Endothelial cell of umbilical vein (primary cell): Measurements from ENCODE around the gene KLF3. TPM values are rescaled to one million over a fixed set of nuclear protein-coding genes. Genes with fewer than 3 reads are reported as not detected.

ENCODE experiments used
- BruUV-seq: library from RNA; stranded (reverse); fragments of 400-500 nt; replicated peaks from 2 replicates; lab custom pipeline; 2021; lab: Mats Ljungman, UMichigan
- CTCF ChIA-PET: fragments of 300-600, 350-600 bp; sonication (Branson Sonifier 250); formaldehyde crosslinking; loops from one replicate; lab custom pipeline; 2021; ENCODE audit warnings: antibody characterized with exemption, inconsistent platforms; lab: Charles Lee
- POLR2A ChIA-PET: fragments of 300-600, 350-600 bp; sonication (Branson Sonifier 250); formaldehyde crosslinking; loops from one replicate; lab custom pipeline; 2021; ENCODE audit warnings: antibody characterized with exemption, inconsistent platforms; lab: Charles Lee
- DNase-seq: peaks from one replicate; pipeline ENCODE4 v3.0.0-alpha.2; 2011; ENCODE audit warnings: low read depth, low spot score
- FAIRE-seq: peaks from 2 replicates; lab custom pipeline; 2011; peaks lifted over from hg19 to GRCh38; lab: Jason Lieb, UNC
- H2AFZ ChIP-seq: 2 replicates; pipeline ENCODE4 v1.6.0; 2012; ENCODE audit warnings: low read depth, low read length, control low read depth, inconsistent platforms
- H3K27ac ChIP-seq: 2 replicates; pipeline ENCODE4 v1.5.1; 2011; ENCODE audit warnings: low read depth, mild to moderate bottlenecking, control low read depth, low read length, moderate library complexity; ENCODE audit not compliant: insufficient read depth
- H3K27me3 ChIP-seq, 2 experiments: 2 replicates each; pipeline versions ENCODE4 v1.6.0 to v1.6.1; 2011; ENCODE audit warnings: low read length in 2 of 2, mixed read lengths in 1 of 2; ENCODE audit not compliant: control insufficient read depth in 2 of 2, insufficient read depth in 2 of 2
- H3K36me3 ChIP-seq, 2 experiments: 2 replicates in 1 of 2; 3 replicates in 1 of 2; pipeline ENCODE4 v1.5.1; 2011; ENCODE audit warnings: low read length in 2 of 2, mild to moderate bottlenecking in 1 of 2, moderate library complexity in 1 of 2; ENCODE audit not compliant: control insufficient read depth in 2 of 2, insufficient read depth in 2 of 2; ENCODE audit errors: extremely low read depth in 1 of 2
- H3K4me1 ChIP-seq: 3 replicates; pipeline ENCODE4 v1.5.1; 2011; ENCODE audit warnings: mild to moderate bottlenecking, low read length; ENCODE audit not compliant: control insufficient read depth, insufficient read depth; ENCODE audit errors: extremely low read depth
- H3K4me2 ChIP-seq: 2 replicates; pipeline ENCODE4 v1.6.1; 2011; ENCODE audit warnings: low read length, control low read depth, mixed read lengths; ENCODE audit not compliant: insufficient read depth
- H3K4me3 ChIP-seq, 3 experiments: fragments of 200-600 bp in 1 of 3; sonication (generic), shearing (Covaris generic) in 1 of 3; replicated peaks in 1 of 3; 2 replicates each; pipeline ENCODE4 v1.5.1; 2011 to 2016; ENCODE audit warnings: control low read depth in 3 of 3, low read length in 3 of 3, mild to moderate bottlenecking in 2 of 3, inconsistent platforms in 1 of 3, low read depth in 1 of 3, moderate library complexity in 1 of 3; ENCODE audit not compliant: insufficient read depth in 1 of 3
- H3K79me2 ChIP-seq: 2 replicates; pipeline ENCODE4 v1.6.0; 2012; ENCODE audit warnings: low read length, inconsistent platforms; ENCODE audit not compliant: control insufficient read depth, insufficient read depth
- H3K9ac ChIP-seq: replicated peaks from 2 replicates; pipeline ENCODE3; 2011; ENCODE audit warnings: low read length, control low read depth; ENCODE audit not compliant: insufficient read depth; ENCODE audit errors: extremely low read depth
- H3K9me1 ChIP-seq: replicated peaks from 3 replicates; pipeline ENCODE4 v1.6.0; 2011; ENCODE audit warnings: mild to moderate bottlenecking, low read length; ENCODE audit not compliant: control insufficient read depth, insufficient read depth; ENCODE audit errors: extremely low read depth
- H3K9me3 ChIP-seq: replicated peaks from 2 replicates; pipeline ENCODE4 v1.5.1; 2012; ENCODE audit warnings: low read length, inconsistent platforms; ENCODE audit not compliant: control insufficient read depth, insufficient read depth
- H4K20me1 ChIP-seq: replicated peaks from 2 replicates; pipeline ENCODE3; 2011; ENCODE audit warnings: mild to moderate bottlenecking, low read length; ENCODE audit not compliant: control insufficient read depth, insufficient read depth; ENCODE audit errors: extremely low read depth
- CTCF ChIP-seq, 2 donors: IDR thresholded peaks; 1 replicate in 1 of 2; 2 replicates in 1 of 2; pipeline ENCODE4 v1.5.1; 2011; ENCODE audit warnings: low read length in 2 of 2, mild to moderate bottlenecking in 2 of 2, moderate library complexity in 2 of 2, control low read depth in 1 of 2, inconsistent platforms in 1 of 2, low read depth in 1 of 2; ENCODE audit not compliant: insufficient read depth in 1 of 2; ENCODE audit errors: extremely low read depth in 1 of 2
- EZH2 ChIP-seq: IDR thresholded peaks from 2 replicates; pipeline ENCODE4 v1.6.1; 2012; ENCODE audit warnings: borderline replicate concordance, low read depth, mild to moderate bottlenecking, moderate library complexity, low read length, inconsistent platforms; ENCODE audit not compliant: severe bottlenecking
- FOS ChIP-seq: IDR thresholded peaks from 2 replicates; pipeline ENCODE4 v1.6.1; 2011; ENCODE audit warnings: mild to moderate bottlenecking, low read length, moderate library complexity, borderline replicate concordance; ENCODE audit not compliant: insufficient read depth
- GATA2 ChIP-seq: IDR thresholded peaks from 2 replicates; pipeline ENCODE4 v1.7.0; 2011; ENCODE audit warnings: low read depth, mild to moderate bottlenecking, moderate library complexity, mixed read lengths, low read length; ENCODE audit not compliant: insufficient read length, insufficient read depth
- JUN ChIP-seq: IDR thresholded peaks from 2 replicates; pipeline ENCODE4 v1.6.1; 2011; ENCODE audit warnings: borderline replicate concordance, low read depth; ENCODE audit not compliant: insufficient read length, insufficient read depth
- MYC ChIP-seq: IDR thresholded peaks from one replicate; pipeline ENCODE4 v1.6.1; 2011; ENCODE audit warnings: mild to moderate bottlenecking, low read depth, low read length
- POLR2A ChIP-seq: IDR thresholded peaks from 2 replicates; pipeline ENCODE4 v1.6.1; 2012; ENCODE audit warnings: low read depth, mild to moderate bottlenecking, control low read depth, low read length
- POLR2AphosphoS5 ChIP-seq: IDR thresholded peaks from 2 replicates; pipeline ENCODE4 v1.6.1; 2012; ENCODE audit warnings: low read depth, mild to moderate bottlenecking, control low read depth, low read length, moderate library complexity; ENCODE audit not compliant: insufficient read depth
- dilution Hi-C: fragments of 300-500 bp; cut with MboI; formaldehyde crosslinking; loops from one replicate; pipeline ENCODE4 v1.15.0; 2019; ENCODE audit warnings: low sequenced_read_pairs; ENCODE audit not compliant: extremely low pct_ligation_motif_present
- intact Hi-C: fragments of 100-400 bp; cut with micrococcal nuclease; formaldehyde crosslinking; loops from one replicate; pipeline ENCODE4 v1.10.0; 2022
- polyA plus RNA-seq, 4 experiments: library from polyadenylated mRNA; depleted of rRNA in 3 of 4; stranded (reverse) in 3 of 4; unstranded in 1 of 4; fragments of >200 nt; gene quantifications; 2 replicates each; pipeline versions ENCODE4 v1.2.1 to v1.2.3, GENCODE V29; 2011 to 2012; ENCODE audit warnings: missing spikeins in 1 of 4
- total RNA-seq: library from RNA; stranded (reverse); gene quantifications from 2 replicates; pipeline ENCODE4 v1.2.3, GENCODE V29; 2021
- TF ChIP-seq, protein P1 (sequence below): IDR thresholded peaks from 2 replicates; pipeline ENCODE4 v1.6.1; 2011; ENCODE audit not compliant: insufficient read depth, insufficient read length

KLF3 gene
- total and polyA plus RNA-seq, 2 donors (not counting 3 experiments of a cell fraction or from before 2014, with no cell fraction given) = 27.7 to 50.5 TPM

- POLR2A ChIA-PET = no interaction called here
These were observed 19.3 kb downstream of the KLF3 start for GRCh38 chr4:38683276-38683675.

More at GRCh38 chr4:38683276-38683675, 19.3 kb downstream of the KLF3 start:
- Histone ChIP-seq H2AFZ (no peak overlapping the region), H3K4me3 (no peak overlapping the region), H4K20me1 (peaks cover 9% of the 10 kb centered on the region), H3K36me3 (peaks cover 11 to 18% of the 10 kb centered on the region in 2 experiments), H3K27ac (no peak overlapping the region), H3K4me1 (peaks cover 21% of the 10 kb centered on the region), H3K4me2 (no peak overlapping the region), H3K9me1 (no peaks in the 10 kb centered on the region), H3K27me3 (no peaks in the 10 kb centered on the region), H3K9ac (no peak overlapping the region), H3K9me3 (no peaks in the 10 kb centered on the region), H3K79me2 (peaks cover 78% of the 10 kb centered on the region)
- intact Hi-C loops (no loop called here), dilution Hi-C loops (no loop called here)
- no TSS peak for BruUV-seq
- no peak for DNase-seq
- no peak for TF ChIP-seq EZH2
- TF ChIP-seq, protein P1, sequence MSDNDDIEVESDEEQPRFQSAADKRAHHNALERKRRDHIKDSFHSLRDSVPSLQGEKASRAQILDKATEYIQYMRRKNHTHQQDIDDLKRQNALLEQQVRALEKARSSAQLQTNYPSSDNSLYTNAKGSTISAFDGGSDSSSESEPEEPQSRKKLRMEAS = no peak
- TF ChIP-seq POLR2A = no peak
- TF ChIP-seq GATA2 = no peak
- TF ChIP-seq FOS = no peak
- no peak for TF ChIP-seq POLR2AphosphoS5
- no peak for TF ChIP-seq MYC
- TF ChIP-seq CTCF (IDR thresholded peaks at IDR 0.05; ENCODE audit: extremely low read depth in 1 of 2, insufficient read depth in 1 of 2, low read depth in 1 of 2, low read length in 2 of 2) = no peak
- TF ChIP-seq JUN = no peak
- no peak for FAIRE-seq
- CTCF ChIA-PET = interaction anchor here (0.9 kb wide), 1 partner anchor 614 kb away, joined by 3 read pairs; no protein-coding TSS in a partner anchor
